HEK293 (cell line): ENCODE measurements around the gene RIPOR3.
A peak's percentile ranks its signal among the peaks of the same experiment; 100 is the strongest.

Source experiments
- GLIS1 ChIP-seq: fragments of 450-650 bp; formaldehyde crosslinking; IDR thresholded peaks from 2 replicates; pipeline ENCODE4 v1.5.1; 2016; ENCODE audit warnings: missing biosample characterization, missing genetic modification characterization
- PATZ1 ChIP-seq: fragments of 450-650 bp; formaldehyde crosslinking; IDR thresholded peaks from 2 replicates; pipeline ENCODE4 v1.5.1; 2016; ENCODE audit warnings: missing biosample characterization, missing genetic modification characterization
- PBX3 ChIP-seq: sonication (generic); formaldehyde crosslinking; IDR thresholded peaks from 2 replicates; pipeline ENCODE4 v1.8.1; 2022; ENCODE audit warnings: mild to moderate bottlenecking, moderate library complexity, missing genetic modification reagents
- SETDB1 ChIP-seq: IDR thresholded peaks from one replicate; pipeline ENCODE4 v1.6.1; 2017; ENCODE audit warnings: mild to moderate bottlenecking, low read length, moderate library complexity, mixed read lengths; ENCODE audit not compliant: insufficient read length
- ZNF221 ChIP-seq: fragments of 450-650 bp; formaldehyde crosslinking; IDR thresholded peaks from 2 replicates; pipeline ENCODE4 v1.5.1; 2017; ENCODE audit warnings: missing biosample characterization, missing genetic modification characterization, borderline replicate concordance
- ZNF354C ChIP-seq: fragments of 450-650 bp; formaldehyde crosslinking; IDR thresholded peaks from 2 replicates; pipeline ENCODE4 v1.5.1; 2016; ENCODE audit warnings: missing biosample characterization, missing genetic modification characterization, low read depth, borderline replicate concordance
- ZNF530 ChIP-seq: fragments of 450-650 bp; formaldehyde crosslinking; IDR thresholded peaks from 2 replicates; pipeline ENCODE4 v1.5.1; 2016; ENCODE audit warnings: low read depth, missing biosample characterization, missing genetic modification characterization
- ZNF624 ChIP-seq: fragments of 450-650 bp; formaldehyde crosslinking; IDR thresholded peaks from 2 replicates; pipeline ENCODE4 v1.5.1; 2017; ENCODE audit warnings: missing biosample characterization, missing genetic modification characterization
- TF ChIP-seq, protein P1 (sequence below): fragments of 450-650 bp; formaldehyde crosslinking; IDR thresholded peaks from 2 replicates; pipeline ENCODE4 v1.5.1; 2017; ENCODE audit warnings: missing biosample characterization, mild to moderate bottlenecking, missing genetic modification characterization, moderate library complexity
- TF ChIP-seq, protein P2 (sequence below): fragments of 450-650 bp; formaldehyde crosslinking; IDR thresholded peaks from 2 replicates; pipeline ENCODE4 v1.5.1; 2016; ENCODE audit warnings: missing biosample characterization, missing genetic modification characterization, borderline replicate concordance
- TF ChIP-seq, protein P3 (sequence below): fragments of 450-650 bp; formaldehyde crosslinking; IDR thresholded peaks from 2 replicates; pipeline ENCODE4 v1.5.1; 2016; ENCODE audit warnings: missing biosample characterization, missing genetic modification characterization

RIPOR3 gene

GRCh38 chr20:50536333-50536732, 155.0 kb downstream of the RIPOR3 start (continued):
- TF ChIP-seq, protein P1, sequence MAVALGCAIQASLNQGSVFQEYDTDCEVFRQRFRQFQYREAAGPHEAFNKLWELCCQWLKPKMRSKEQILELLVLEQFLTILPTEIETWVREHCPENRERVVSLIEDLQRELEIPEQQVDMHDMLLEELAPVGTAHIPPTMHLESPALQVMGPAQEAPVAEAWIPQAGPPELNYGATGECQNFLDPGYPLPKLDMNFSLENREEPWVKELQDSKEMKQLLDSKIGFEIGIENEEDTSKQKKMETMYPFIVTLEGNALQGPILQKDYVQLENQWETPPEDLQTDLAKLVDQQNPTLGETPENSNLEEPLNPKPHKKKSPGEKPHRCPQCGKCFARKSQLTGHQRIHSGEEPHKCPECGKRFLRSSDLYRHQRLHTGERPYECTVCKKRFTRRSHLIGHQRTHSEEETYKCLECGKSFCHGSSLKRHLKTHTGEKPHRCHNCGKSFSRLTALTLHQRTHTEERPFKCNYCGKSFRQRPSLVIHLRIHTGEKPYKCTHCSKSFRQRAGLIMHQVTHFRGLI (tag by site-specific recombination), result 0 out of 2 replicates have a peak, but pooled peaks have one; percentile 38
- TF ChIP-seq GLIS1 (tag by site-specific recombination), result peak; percentile 77
- TF ChIP-seq ZNF221, result no peak
- no peak for TF ChIP-seq ZNF354C
- TF ChIP-seq ZNF530, result no peak
- TF ChIP-seq, protein P2, sequence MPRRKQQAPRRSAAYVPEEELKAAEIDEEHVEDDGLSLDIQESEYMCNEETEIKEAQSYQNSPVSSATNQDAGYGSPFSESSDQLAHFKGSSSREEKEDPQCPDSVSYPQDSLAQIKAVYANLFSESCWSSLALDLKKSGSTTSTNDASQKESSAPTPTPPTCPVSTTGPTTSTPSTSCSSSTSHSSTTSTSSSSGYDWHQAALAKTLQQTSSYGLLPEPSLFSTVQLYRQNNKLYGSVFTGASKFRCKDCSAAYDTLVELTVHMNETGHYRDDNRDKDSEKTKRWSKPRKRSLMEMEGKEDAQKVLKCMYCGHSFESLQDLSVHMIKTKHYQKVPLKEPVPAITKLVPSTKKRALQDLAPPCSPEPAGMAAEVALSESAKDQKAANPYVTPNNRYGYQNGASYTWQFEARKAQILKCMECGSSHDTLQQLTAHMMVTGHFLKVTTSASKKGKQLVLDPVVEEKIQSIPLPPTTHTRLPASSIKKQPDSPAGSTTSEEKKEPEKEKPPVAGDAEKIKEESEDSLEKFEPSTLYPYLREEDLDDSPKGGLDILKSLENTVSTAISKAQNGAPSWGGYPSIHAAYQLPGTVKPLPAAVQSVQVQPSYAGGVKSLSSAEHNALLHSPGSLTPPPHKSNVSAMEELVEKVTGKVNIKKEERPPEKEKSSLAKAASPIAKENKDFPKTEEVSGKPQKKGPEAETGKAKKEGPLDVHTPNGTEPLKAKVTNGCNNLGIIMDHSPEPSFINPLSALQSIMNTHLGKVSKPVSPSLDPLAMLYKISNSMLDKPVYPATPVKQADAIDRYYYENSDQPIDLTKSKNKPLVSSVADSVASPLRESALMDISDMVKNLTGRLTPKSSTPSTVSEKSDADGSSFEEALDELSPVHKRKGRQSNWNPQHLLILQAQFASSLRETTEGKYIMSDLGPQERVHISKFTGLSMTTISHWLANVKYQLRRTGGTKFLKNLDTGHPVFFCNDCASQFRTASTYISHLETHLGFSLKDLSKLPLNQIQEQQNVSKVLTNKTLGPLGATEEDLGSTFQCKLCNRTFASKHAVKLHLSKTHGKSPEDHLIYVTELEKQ (tag by site-specific recombination), result peak; percentile 66; the same call in 1 of the 2 replicates
- TF ChIP-seq ZNF624 (tag by site-specific recombination), result no peak
- TF ChIP-seq, protein P3, sequence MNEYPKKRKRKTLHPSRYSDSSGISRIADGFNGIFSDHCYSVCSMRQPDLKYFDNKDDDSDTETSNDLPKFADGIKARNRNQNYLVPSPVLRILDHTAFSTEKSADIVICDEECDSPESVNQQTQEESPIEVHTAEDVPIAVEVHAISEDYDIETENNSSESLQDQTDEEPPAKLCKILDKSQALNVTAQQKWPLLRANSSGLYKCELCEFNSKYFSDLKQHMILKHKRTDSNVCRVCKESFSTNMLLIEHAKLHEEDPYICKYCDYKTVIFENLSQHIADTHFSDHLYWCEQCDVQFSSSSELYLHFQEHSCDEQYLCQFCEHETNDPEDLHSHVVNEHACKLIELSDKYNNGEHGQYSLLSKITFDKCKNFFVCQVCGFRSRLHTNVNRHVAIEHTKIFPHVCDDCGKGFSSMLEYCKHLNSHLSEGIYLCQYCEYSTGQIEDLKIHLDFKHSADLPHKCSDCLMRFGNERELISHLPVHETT (tag by site-specific recombination), result 0 out of 2 replicates have a peak, but pooled peaks have one; percentile 56
- no peak for TF ChIP-seq PATZ1 (tag by site-specific recombination)
- TF ChIP-seq PBX3 (CRISPR knock-in tag), result no peak
- no peak for TF ChIP-seq SETDB1
